PC-3 (cell line): ENCODE results near the gene NR2F2. TPM values are rescaled to one million over a fixed set of nuclear protein-coding genes. Genes with fewer than 3 reads are reported as not detected.

Experiments used
- ATAC-seq: fragments of 200-7000 bp; cut with Tn5 transposase; 2 replicates; pipeline ENCODE4 v1.9.1; 2020; ENCODE audit warnings: mild to moderate bottlenecking, moderate library complexity
- BruUV-seq: library from RNA; stranded (reverse); fragments of 400-500 nt; replicated peaks from 2 replicates; lab custom pipeline; 2021; lab: Mats Ljungman, UMichigan
- CTCF ChIA-PET: fragments of 300-600 bp; sonication (Branson Sonifier 250); formaldehyde crosslinking; loops from one replicate; lab custom pipeline; 2022; ENCODE audit warnings: antibody characterized with exemption; lab: Charles Lee
- POLR2A ChIA-PET: fragments of 300-600 bp; sonication (Branson Sonifier 250); formaldehyde crosslinking; loops from one replicate; lab custom pipeline; 2022; ENCODE audit warnings: antibody characterized with exemption; ENCODE audit not compliant: unreplicated experiment; lab: Charles Lee
- DNase-seq: peaks from one replicate; pipeline ENCODE4 v3.0.0-alpha.2; 2015
- H2AFZ ChIP-seq: fragments of 300-600 bp; sonication (generic); 2 replicates; pipeline ENCODE4 v1.6.0; 2016; ENCODE audit warnings: antibody characterized with exemption, low read length
- H3F3A ChIP-seq: fragments of 300-600 bp; sonication (generic); one replicate; pipeline ENCODE4 v1.6.0; 2017; ENCODE audit warnings: antibody characterized with exemption, low read length, control low read depth, mild to moderate bottlenecking; ENCODE audit not compliant: unreplicated experiment
- H3K27ac ChIP-seq: fragments of 300-600 bp; sonication (generic); 2 replicates; pipeline ENCODE4 v1.5.1; 2016; ENCODE audit warnings: mild to moderate bottlenecking, low read length
- H3K27me3 ChIP-seq: fragments of 300-600 bp; sonication (generic); 2 replicates; pipeline ENCODE4 v1.6.1; 2016; ENCODE audit warnings: low read length, mixed read lengths
- H3K36me3 ChIP-seq: fragments of 300-600 bp; sonication (generic); 2 replicates; pipeline ENCODE4 v1.6.1; 2016; ENCODE audit warnings: low read depth, mixed run types, low read length, mixed read lengths
- H3K4me1 ChIP-seq: fragments of 300-600 bp; sonication (generic); 2 replicates; pipeline ENCODE4 v1.5.1; 2016; ENCODE audit warnings: low read length; ENCODE audit not compliant: insufficient read depth
- H3K4me2 ChIP-seq: fragments of 300-600 bp; sonication (generic); 2 replicates; pipeline ENCODE4 v1.6.0; 2016; ENCODE audit warnings: low read length
- H3K4me3 ChIP-seq: fragments of 300-600 bp; sonication (generic); 2 replicates; pipeline ENCODE4 v1.5.1; 2016; ENCODE audit warnings: mild to moderate bottlenecking, low read length, mixed read lengths
- H3K79me2 ChIP-seq: fragments of 300-600 bp; sonication (generic); 2 replicates; pipeline ENCODE4 v1.6.1; 2017; ENCODE audit warnings: low read length, mixed read lengths
- H3K9ac ChIP-seq: fragments of 300-600 bp; sonication (generic); 2 replicates; pipeline ENCODE4 v1.6.0; 2016; ENCODE audit warnings: mild to moderate bottlenecking, low read length
- H3K9me2 ChIP-seq: fragments of 300-600 bp; sonication (generic); replicated peaks from 2 replicates; pipeline ENCODE4 v1.6.1; 2016; ENCODE audit warnings: mixed run types, low read length, mixed read lengths
- H3K9me3 ChIP-seq: fragments of 300-600 bp; sonication (generic); 2 replicates; pipeline ENCODE4 v1.6.1; 2016; ENCODE audit warnings: low read length, mixed read lengths
- H4K20me1 ChIP-seq: fragments of 300-600 bp; sonication (generic); 2 replicates; pipeline ENCODE4 v1.6.1; 2016; ENCODE audit warnings: low read length, mixed read lengths
- CTCF ChIP-seq: fragments of 300-600 bp; sonication (generic); conservative IDR thresholded peaks from 2 replicates; pipeline ENCODE4 v1.5.1; 2017; ENCODE audit warnings: antibody characterized with exemption, low read depth, mild to moderate bottlenecking, low read length
- EZH2 ChIP-seq: fragments of 300-600 bp; sonication (generic); IDR thresholded peaks from one replicate; pipeline ENCODE4 v1.6.1; 2017; ENCODE audit warnings: antibody characterized with exemption, mild to moderate bottlenecking, low read length; ENCODE audit not compliant: unreplicated experiment
- EZH2phosphoT487 ChIP-seq: fragments of 300-600 bp; sonication (generic); IDR thresholded peaks from 2 replicates; pipeline ENCODE4 v1.6.1; 2018; ENCODE audit warnings: mild to moderate bottlenecking, antibody characterized with exemption, low read length, borderline replicate concordance
- intact Hi-C: fragments of 100-400 bp; cut with micrococcal nuclease; formaldehyde crosslinking; loops from 2 replicates; pipeline ENCODE4 v1.9.0; 2023
- total RNA-seq: library from RNA; depleted of rRNA; stranded (reverse); fragments of >200 nt; gene quantifications from 2 replicates; pipeline ENCODE4 v1.2.3, GENCODE V29; 2014

The NR2F2 gene
- total RNA-seq, 1 experiment from 2014 or later, result 19.6 TPM

- DNase-seq, result peak; percentile 9
- Histone ChIP-seq H3K4me2 (peak overlapping the region; percentile 89), H3K4me3 (peak overlapping the region; percentile 89), H3F3A (no peaks in the 10 kb centered on the region), H3K4me1 (peaks cover 8% of the 10 kb centered on the region; the same call in 1 of the 2 replicates), H3K36me3 (peaks cover 27% of the 10 kb centered on the region), H3K27ac (peak overlapping the region; percentile 88), H3K27me3 (no peaks in the 10 kb centered on the region), H3K9ac (peak overlapping the region; percentile 97), H3K9me3 (no peaks in the 10 kb centered on the region), H2AFZ (peak overlapping the region; percentile 37; the same call in 1 of the 2 replicates), H3K79me2 (peaks cover 99% of the 10 kb centered on the region), H4K20me1 (peaks cover 27% of the 10 kb centered on the region), H3K9me2 (no peaks in the 10 kb centered on the region)
- intact Hi-C loops, result loop anchor here (2.0 kb wide), 1 partner anchor 13 kb away; no protein-coding TSS in a partner anchor
- POLR2A ChIA-PET, result no interaction called here
- CTCF ChIA-PET, result no interaction called here
- no peak for TF ChIP-seq EZH2phosphoT487
- no peak for TF ChIP-seq CTCF
- TF ChIP-seq EZH2, result no peak
- no peak for ATAC-seq
- no TSS peak for BruUV-seq
These were observed 9.3 kb downstream of the NR2F2 start for GRCh38 chr15:96339619-96340347.

GRCh38 chr15:96340348-96340597 lies 9.8 kb downstream of the NR2F2 start:
- POLR2A ChIA-PET, result interaction anchor here (0.6 kb wide), 1 partner anchor 10 kb away, joined by 3 read pairs; the partner anchor contains the start of gene NR2F2
- intact Hi-C loops, result loop anchor here (2.0 kb wide), 1 partner anchor 13 kb away; no protein-coding TSS in a partner anchor
- CTCF ChIA-PET, result interaction anchor here (0.7 to 1.2 kb wide), 3 partner anchors 10 to 142 kb away, joined by 6 to 10 read pairs (median 6); partner anchors contain the start of gene NR2F2
- H2AFZ ChIP-seq, result peak overlapping the region; percentile 37
- no peaks in the 10 kb centered on the region for H3K9me2 ChIP-seq
- peaks cover 99% of the 10 kb centered on the region for H3K79me2 ChIP-seq
- peaks cover 22% of the 10 kb centered on the region for H4K20me1 ChIP-seq
- H3F3A ChIP-seq, result no peaks in the 10 kb centered on the region
- H3K4me1 ChIP-seq, result peaks cover 8% of the 10 kb centered on the region; the same call in 1 of the 2 replicates
- H3K27me3 ChIP-seq, result no peaks in the 10 kb centered on the region
- BruUV-seq, result no TSS peak
- H3K4me3 ChIP-seq, result peak overlapping the region; percentile 89
- H3K36me3 ChIP-seq, result peaks cover 22% of the 10 kb centered on the region
- H3K27ac ChIP-seq, result peak overlapping the region; percentile 88
- peak; percentile 20 for DNase-seq
- peak overlapping the region; percentile 97 for H3K9ac ChIP-seq
- no peak for ATAC-seq
- peak overlapping the region; percentile 89 for H3K4me2 ChIP-seq
- no peaks in the 10 kb centered on the region for H3K9me3 ChIP-seq
- TF ChIP-seq CTCF (no peak), EZH2 (no peak), EZH2phosphoT487 (no peak)
